Caco-2 (cell line): ENCODE results near the gene KIF1B. TPM values are rescaled to one million over a fixed set of nuclear protein-coding genes. Genes with fewer than 3 reads are reported as not detected.

Experiments
- BruUV-seq: library from RNA; stranded (reverse); fragments of 400-500 nt; replicated peaks from 2 replicates; lab custom pipeline; 2021; lab: Mats Ljungman, UMichigan
- CTCF ChIA-PET: fragments of 300-600 bp; sonication (Branson Sonifier 250); formaldehyde crosslinking; loops from one replicate; lab custom pipeline; 2022; ENCODE audit warnings: antibody characterized with exemption; lab: Charles Lee
- POLR2A ChIA-PET: fragments of 300-600 bp; sonication (Branson Sonifier 250); formaldehyde crosslinking; loops from one replicate; lab custom pipeline; 2022; ENCODE audit warnings: antibody characterized with exemption; lab: Charles Lee
- DNase-seq, 2 experiments: peaks; one replicate each; pipeline versions ENCODE4 v3.0.0 to v3.0.0-alpha.2; 2020 to 2022
- H3K27me3 ChIP-seq: replicated peaks from 2 replicates; pipeline ENCODE4 v1.6.0; 2011; ENCODE audit warnings: low read length; ENCODE audit not compliant: control insufficient read depth, insufficient read depth
- H3K36me3 ChIP-seq: 2 replicates; pipeline ENCODE4 v1.5.1; 2011; ENCODE audit warnings: low read length; ENCODE audit not compliant: control insufficient read depth, insufficient read depth
- H3K4me1 ChIP-seq: fragments of 250-450 bp; sonication (Bioruptor Pico); 2 replicates; pipeline ENCODE4 v1.5.1; 2020; ENCODE audit warnings: mild to moderate bottlenecking
- H3K4me3 ChIP-seq: 2 replicates; pipeline ENCODE4 v1.5.1; 2011; ENCODE audit warnings: low read depth, mild to moderate bottlenecking, control low read depth, low read length
- H3K9me3 ChIP-seq: fragments of 250-450 bp; sonication (Bioruptor Pico); 2 replicates; pipeline ENCODE4 v1.5.1; 2020; ENCODE audit warnings: mild to moderate bottlenecking, moderate library complexity
- H3K27ac Mint-ChIP-seq: one replicate; pipeline ENCODE4 v1.8.0; 2022; ENCODE audit warnings: mixed read lengths; ENCODE audit not compliant: unreplicated experiment
- H3K27me3 Mint-ChIP-seq: one replicate; pipeline ENCODE4 v1.8.0; 2022; ENCODE audit warnings: mixed read lengths; ENCODE audit not compliant: insufficient read depth, unreplicated experiment
- H3K36me3 Mint-ChIP-seq: one replicate; pipeline ENCODE4 v1.8.0; 2022; ENCODE audit warnings: mild to moderate bottlenecking, mixed read lengths; ENCODE audit not compliant: insufficient read depth, unreplicated experiment
- H3K4me1 Mint-ChIP-seq: one replicate; pipeline ENCODE4 v1.8.0; 2022; ENCODE audit warnings: low read depth, mixed read lengths; ENCODE audit not compliant: unreplicated experiment
- H3K4me3 Mint-ChIP-seq: one replicate; pipeline ENCODE4 v1.8.0; 2022; ENCODE audit warnings: mild to moderate bottlenecking, moderate library complexity, mixed read lengths; ENCODE audit not compliant: unreplicated experiment
- H3K9me3 Mint-ChIP-seq: one replicate; pipeline ENCODE4 v1.8.0; 2022; ENCODE audit warnings: mixed read lengths; ENCODE audit not compliant: unreplicated experiment
- intact Hi-C: fragments of 100-400 bp; cut with micrococcal nuclease; formaldehyde crosslinking; loops from one replicate; pipeline ENCODE4 v1.10.0; 2022; ENCODE audit not compliant: unreplicated experiment
- total RNA-seq: library from RNA; stranded (reverse); gene quantifications from 2 replicates; pipeline ENCODE4 v1.2.3, GENCODE V29; 2022
- TF ChIP-seq, protein P1 (sequence below), 2 experiments: fragments of 200-600 bp in 1 of 2; IDR thresholded peaks; 1 replicate in 1 of 2; 2 replicates in 1 of 2; pipeline versions ENCODE4 v1.5.1 to v1.8.0; 2011 to 2022; ENCODE audit warnings: antibody characterized with exemption in 1 of 2, control low read depth in 1 of 2, inconsistent platforms in 1 of 2, low read depth in 1 of 2, low read length in 1 of 2, mild to moderate bottlenecking in 1 of 2, moderate library complexity in 1 of 2; ENCODE audit not compliant: insufficient read depth in 1 of 2, severe bottlenecking in 1 of 2, unreplicated experiment in 1 of 2

The KIF1B gene
- total RNA-seq, 1 experiment from 2014 or later: 41.1 TPM

DNA sequence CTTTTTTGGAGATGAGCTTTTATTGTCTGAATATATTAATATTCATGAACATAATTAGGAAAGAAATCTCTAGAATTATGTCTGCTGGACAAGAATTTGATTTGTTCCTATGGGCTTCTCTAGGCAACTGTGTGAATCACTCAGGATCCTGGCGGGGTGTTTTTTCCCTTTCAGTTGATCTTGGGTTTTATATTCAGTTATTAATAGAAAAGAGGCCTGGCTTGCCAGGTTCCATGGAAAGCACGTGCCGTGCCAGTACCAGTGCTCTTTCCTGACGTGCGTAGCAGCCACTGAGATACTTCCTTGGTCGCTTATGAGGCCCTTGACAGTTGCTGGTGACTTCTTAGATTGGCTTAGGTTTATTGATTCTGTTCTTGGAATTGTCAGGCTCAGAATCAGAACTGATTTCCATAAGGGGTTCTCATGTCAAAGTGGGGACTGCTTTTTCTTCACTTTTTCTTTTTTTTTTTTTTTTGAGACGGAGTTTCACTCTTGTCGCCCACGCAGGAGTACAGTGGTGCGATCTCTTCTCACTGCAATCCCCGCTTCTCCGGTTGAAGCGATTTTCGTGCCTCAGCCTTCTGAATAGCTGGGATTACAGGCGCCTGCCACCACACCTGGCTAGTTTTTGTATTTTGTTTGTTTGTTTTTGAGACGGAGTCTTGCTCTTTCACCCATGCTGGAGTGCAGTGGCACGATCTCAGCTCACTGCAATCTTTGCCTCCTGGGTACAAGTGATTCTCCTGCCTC lies 48.7 kb upstream of the KIF1B start:
- Mint-ChIP-seq H3K9me3 (no peaks in the 10 kb centered on the region), H3K4me3 (no peak overlapping the region), H3K36me3 (peaks cover 20% of the 10 kb centered on the region), H3K27ac (no peak overlapping the region), H3K27me3 (no peaks in the 10 kb centered on the region), H3K4me1 (no peaks in the 10 kb centered on the region)
- TF ChIP-seq, protein P1, sequence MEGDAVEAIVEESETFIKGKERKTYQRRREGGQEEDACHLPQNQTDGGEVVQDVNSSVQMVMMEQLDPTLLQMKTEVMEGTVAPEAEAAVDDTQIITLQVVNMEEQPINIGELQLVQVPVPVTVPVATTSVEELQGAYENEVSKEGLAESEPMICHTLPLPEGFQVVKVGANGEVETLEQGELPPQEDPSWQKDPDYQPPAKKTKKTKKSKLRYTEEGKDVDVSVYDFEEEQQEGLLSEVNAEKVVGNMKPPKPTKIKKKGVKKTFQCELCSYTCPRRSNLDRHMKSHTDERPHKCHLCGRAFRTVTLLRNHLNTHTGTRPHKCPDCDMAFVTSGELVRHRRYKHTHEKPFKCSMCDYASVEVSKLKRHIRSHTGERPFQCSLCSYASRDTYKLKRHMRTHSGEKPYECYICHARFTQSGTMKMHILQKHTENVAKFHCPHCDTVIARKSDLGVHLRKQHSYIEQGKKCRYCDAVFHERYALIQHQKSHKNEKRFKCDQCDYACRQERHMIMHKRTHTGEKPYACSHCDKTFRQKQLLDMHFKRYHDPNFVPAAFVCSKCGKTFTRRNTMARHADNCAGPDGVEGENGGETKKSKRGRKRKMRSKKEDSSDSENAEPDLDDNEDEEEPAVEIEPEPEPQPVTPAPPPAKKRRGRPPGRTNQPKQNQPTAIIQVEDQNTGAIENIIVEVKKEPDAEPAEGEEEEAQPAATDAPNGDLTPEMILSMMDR (IDR thresholded peaks at IDR 0.05; ENCODE audit: insufficient read depth in 1 of 2, low read depth in 1 of 2, low read length in 1 of 2, severe bottlenecking in 1 of 2, unreplicated experiment in 1 of 2): no peak
- no TSS peak for BruUV-seq
- no peak overlapping the region for H3K4me3 ChIP-seq
- peaks cover 7% of the 10 kb centered on the region; the same call in 1 of the 2 replicates for H3K4me1 ChIP-seq
- no peak for DNase-seq
- no peaks in the 10 kb centered on the region; the same call in 1 of the 2 replicates for H3K36me3 ChIP-seq
- ChIA-PET POLR2A (no interaction called here), CTCF (no interaction called here)
- intact Hi-C loops: no loop called here
- H3K9me3 ChIP-seq: no peaks in the 10 kb centered on the region
- no peaks in the 10 kb centered on the region for H3K27me3 ChIP-seq

DNA sequence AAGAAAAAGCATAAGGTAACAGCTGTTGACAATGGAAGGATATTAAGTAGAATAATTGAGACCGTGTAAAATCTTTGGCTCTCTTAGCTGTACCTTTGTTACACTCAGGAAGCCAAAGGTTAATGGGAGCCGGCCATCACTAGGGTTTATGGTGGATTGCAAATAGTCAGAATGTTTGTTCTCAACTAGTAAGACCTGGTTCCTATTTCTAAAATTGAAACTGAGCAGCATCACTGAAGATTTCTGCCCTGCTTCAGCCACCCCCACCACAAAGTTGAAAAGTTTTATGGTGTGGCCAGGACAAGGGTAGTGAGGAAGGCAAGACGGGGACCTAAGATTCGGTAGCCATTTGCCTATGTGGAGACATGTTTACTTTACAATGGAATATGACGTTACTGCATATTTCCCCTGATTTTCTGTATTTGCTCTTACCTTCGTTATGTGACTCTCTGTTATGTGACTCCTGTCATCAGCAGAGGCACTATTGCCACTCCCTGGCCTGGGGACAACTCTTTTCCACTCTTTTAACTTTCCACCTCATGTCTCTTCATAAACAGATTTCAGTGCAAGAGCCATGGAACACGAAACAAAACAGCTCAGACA lies 41.4 kb upstream of the KIF1B start:
- no peak overlapping the region for H3K4me3 ChIP-seq
- Mint-ChIP-seq H3K27ac (no peak overlapping the region), H3K4me3 (no peak overlapping the region), H3K9me3 (no peaks in the 10 kb centered on the region), H3K27me3 (no peaks in the 10 kb centered on the region), H3K36me3 (peaks cover 43% of the 10 kb centered on the region), H3K4me1 (peaks cover 28% of the 10 kb centered on the region)
- no peak for DNase-seq
- H3K9me3 ChIP-seq: no peaks in the 10 kb centered on the region
- TF ChIP-seq, protein P1 (IDR thresholded peaks at IDR 0.05; ENCODE audit: insufficient read depth in 1 of 2, low read depth in 1 of 2, low read length in 1 of 2, severe bottlenecking in 1 of 2, unreplicated experiment in 1 of 2): no peak
- intact Hi-C loops: no loop called here
- H3K36me3 ChIP-seq: peaks cover 3% of the 10 kb centered on the region
- no TSS peak for BruUV-seq
- peaks cover 25% of the 10 kb centered on the region for H3K4me1 ChIP-seq
- ChIA-PET CTCF (no interaction called here), POLR2A (interaction anchor here (0.7 kb wide), 1 partner anchor 13 kb away, joined by 5 read pairs; no protein-coding TSS in a partner anchor)
- no peaks in the 10 kb centered on the region for H3K27me3 ChIP-seq

DNA sequence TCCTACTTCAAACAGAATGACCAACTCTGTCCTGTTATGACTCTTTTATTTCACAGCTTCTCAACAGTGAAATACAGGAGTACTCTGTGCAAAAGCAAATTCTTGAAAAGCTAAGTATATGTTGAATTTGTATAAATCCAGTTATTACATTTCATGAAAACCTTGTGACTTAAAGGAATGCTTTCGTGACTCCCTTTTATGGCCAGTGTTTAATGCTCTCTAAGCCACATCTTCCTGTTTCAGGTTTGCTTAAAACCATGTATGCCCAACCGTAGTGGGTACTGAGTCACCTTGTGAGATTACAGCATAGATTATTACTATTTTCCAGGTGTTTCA lies 40.2 kb upstream of the KIF1B start:
- no peaks in the 10 kb centered on the region for H3K9me3 ChIP-seq
- no peak for DNase-seq
- intact Hi-C loops: no loop called here
- Mint-ChIP-seq H3K9me3 (no peaks in the 10 kb centered on the region), H3K36me3 (peaks cover 46% of the 10 kb centered on the region), H3K27ac (no peak overlapping the region), H3K4me3 (no peak overlapping the region), H3K4me1 (peaks cover 28% of the 10 kb centered on the region), H3K27me3 (no peaks in the 10 kb centered on the region)
- H3K4me1 ChIP-seq: peaks cover 25% of the 10 kb centered on the region
- peaks cover 3% of the 10 kb centered on the region for H3K36me3 ChIP-seq
- ChIA-PET CTCF (no interaction called here), POLR2A (no interaction called here)
- no peak overlapping the region for H3K4me3 ChIP-seq
- TF ChIP-seq, protein P1 (IDR thresholded peaks at IDR 0.05; ENCODE audit: insufficient read depth in 1 of 2, low read depth in 1 of 2, low read length in 1 of 2, severe bottlenecking in 1 of 2, unreplicated experiment in 1 of 2): no peak
- H3K27me3 ChIP-seq: no peaks in the 10 kb centered on the region
- no TSS peak for BruUV-seq
